HL-60 (cell line): ENCODE data around the gene COL13A1.

Source experiments
- GABPA ChIP-seq: IDR thresholded peaks from 2 replicates; pipeline ENCODE4 v1.6.1; 2012; ENCODE audit warnings: low read depth
- POLR2AphosphoS5 ChIP-seq: IDR thresholded peaks from 2 replicates; pipeline ENCODE4 v1.6.1; 2012; ENCODE audit warnings: low read depth
- SPI1 ChIP-seq: IDR thresholded peaks from 2 replicates; pipeline ENCODE4 v1.6.1; 2012; ENCODE audit warnings: low read depth, mild to moderate bottlenecking, borderline replicate concordance
- TF ChIP-seq, protein P1 (sequence below): IDR thresholded peaks from one replicate; pipeline ENCODE4 v1.5.1; 2011; ENCODE audit warnings: low read length, control low read depth, inconsistent platforms; ENCODE audit not compliant: insufficient read depth
- TF ChIP-seq, protein P2 (sequence below): IDR thresholded peaks from 2 replicates; pipeline ENCODE4 v1.6.1; 2012; ENCODE audit warnings: low read depth; ENCODE audit not compliant: insufficient replicate concordance

DNA sequence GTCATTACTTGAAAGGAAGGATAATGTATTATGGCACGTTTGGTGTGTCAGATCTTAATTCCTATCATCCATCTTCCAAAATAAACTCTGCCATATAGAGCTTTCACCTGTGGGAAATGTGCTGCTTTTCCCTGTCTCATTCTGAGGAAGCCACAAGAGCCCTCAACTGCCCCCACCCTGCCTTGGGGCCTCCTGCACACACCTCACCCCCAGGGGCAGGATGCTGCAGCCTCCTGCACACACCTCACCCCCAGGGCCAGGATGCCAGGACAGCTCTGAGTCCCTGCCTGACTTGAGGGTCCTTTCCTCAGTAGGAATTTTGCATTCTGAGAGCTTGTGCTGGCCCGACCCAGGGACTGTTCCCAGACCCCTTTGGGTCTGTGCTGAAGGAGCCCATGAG, 67.1 kb downstream of the COL13A1 start:
- TF ChIP-seq, protein P1, sequence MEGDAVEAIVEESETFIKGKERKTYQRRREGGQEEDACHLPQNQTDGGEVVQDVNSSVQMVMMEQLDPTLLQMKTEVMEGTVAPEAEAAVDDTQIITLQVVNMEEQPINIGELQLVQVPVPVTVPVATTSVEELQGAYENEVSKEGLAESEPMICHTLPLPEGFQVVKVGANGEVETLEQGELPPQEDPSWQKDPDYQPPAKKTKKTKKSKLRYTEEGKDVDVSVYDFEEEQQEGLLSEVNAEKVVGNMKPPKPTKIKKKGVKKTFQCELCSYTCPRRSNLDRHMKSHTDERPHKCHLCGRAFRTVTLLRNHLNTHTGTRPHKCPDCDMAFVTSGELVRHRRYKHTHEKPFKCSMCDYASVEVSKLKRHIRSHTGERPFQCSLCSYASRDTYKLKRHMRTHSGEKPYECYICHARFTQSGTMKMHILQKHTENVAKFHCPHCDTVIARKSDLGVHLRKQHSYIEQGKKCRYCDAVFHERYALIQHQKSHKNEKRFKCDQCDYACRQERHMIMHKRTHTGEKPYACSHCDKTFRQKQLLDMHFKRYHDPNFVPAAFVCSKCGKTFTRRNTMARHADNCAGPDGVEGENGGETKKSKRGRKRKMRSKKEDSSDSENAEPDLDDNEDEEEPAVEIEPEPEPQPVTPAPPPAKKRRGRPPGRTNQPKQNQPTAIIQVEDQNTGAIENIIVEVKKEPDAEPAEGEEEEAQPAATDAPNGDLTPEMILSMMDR, result no peak
- TF ChIP-seq, protein P2, sequence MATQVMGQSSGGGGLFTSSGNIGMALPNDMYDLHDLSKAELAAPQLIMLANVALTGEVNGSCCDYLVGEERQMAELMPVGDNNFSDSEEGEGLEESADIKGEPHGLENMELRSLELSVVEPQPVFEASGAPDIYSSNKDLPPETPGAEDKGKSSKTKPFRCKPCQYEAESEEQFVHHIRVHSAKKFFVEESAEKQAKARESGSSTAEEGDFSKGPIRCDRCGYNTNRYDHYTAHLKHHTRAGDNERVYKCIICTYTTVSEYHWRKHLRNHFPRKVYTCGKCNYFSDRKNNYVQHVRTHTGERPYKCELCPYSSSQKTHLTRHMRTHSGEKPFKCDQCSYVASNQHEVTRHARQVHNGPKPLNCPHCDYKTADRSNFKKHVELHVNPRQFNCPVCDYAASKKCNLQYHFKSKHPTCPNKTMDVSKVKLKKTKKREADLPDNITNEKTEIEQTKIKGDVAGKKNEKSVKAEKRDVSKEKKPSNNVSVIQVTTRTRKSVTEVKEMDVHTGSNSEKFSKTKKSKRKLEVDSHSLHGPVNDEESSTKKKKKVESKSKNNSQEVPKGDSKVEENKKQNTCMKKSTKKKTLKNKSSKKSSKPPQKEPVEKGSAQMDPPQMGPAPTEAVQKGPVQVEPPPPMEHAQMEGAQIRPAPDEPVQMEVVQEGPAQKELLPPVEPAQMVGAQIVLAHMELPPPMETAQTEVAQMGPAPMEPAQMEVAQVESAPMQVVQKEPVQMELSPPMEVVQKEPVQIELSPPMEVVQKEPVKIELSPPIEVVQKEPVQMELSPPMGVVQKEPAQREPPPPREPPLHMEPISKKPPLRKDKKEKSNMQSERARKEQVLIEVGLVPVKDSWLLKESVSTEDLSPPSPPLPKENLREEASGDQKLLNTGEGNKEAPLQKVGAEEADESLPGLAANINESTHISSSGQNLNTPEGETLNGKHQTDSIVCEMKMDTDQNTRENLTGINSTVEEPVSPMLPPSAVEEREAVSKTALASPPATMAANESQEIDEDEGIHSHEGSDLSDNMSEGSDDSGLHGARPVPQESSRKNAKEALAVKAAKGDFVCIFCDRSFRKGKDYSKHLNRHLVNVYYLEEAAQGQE, result no peak
- TF ChIP-seq POLR2AphosphoS5 (no peak), SPI1 (no peak), GABPA (no peak)
